Left ventricle myocardium inferior (tissue), 1 donor: ENCODE data around the gene GPRC5C. TPM values are rescaled to one million over a fixed set of nuclear protein-coding genes. Genes with fewer than 3 reads are reported as not detected.

ENCODE experiments used
- DNase-seq: peaks from one replicate; pipeline ENCODE4 v3.0.0-alpha.2; 2020
- H3K27ac ChIP-seq: fragments of 200-600 bp; replicated peaks from 2 replicates; pipeline ENCODE4 v1.8.0; 2021
- H3K27me3 ChIP-seq: fragments of 200-600 bp; 2 replicates; pipeline ENCODE4 v1.8.0; 2021; ENCODE audit warnings: low read depth
- H3K36me3 ChIP-seq: fragments of 200-600 bp; 2 replicates; pipeline ENCODE4 v1.8.0; 2021
- H3K4me1 ChIP-seq: fragments of 200-600 bp; 2 replicates; pipeline ENCODE4 v1.8.0; 2021
- H3K4me3 ChIP-seq: fragments of 200-600 bp; 2 replicates; pipeline ENCODE4 v1.8.0; 2021; ENCODE audit warnings: mild to moderate bottlenecking, moderate library complexity
- H3K9me3 ChIP-seq: fragments of 200-600 bp; replicated peaks from 2 replicates; pipeline ENCODE4 v1.8.0; 2021
- CTCF ChIP-seq: fragments of 200-600 bp; IDR thresholded peaks from 2 replicates; pipeline ENCODE4 v1.8.0; 2021; ENCODE audit warnings: antibody characterized with exemption, mild to moderate bottlenecking, borderline replicate concordance
- intact Hi-C: fragments of 100-400 bp; cut with micrococcal nuclease; formaldehyde crosslinking; loops from one replicate; pipeline ENCODE4 v1.11.0; 2022
- total RNA-seq: library from RNA; stranded (reverse); fragmentation: NEBNext Ultra II Directional; extraction: Animal tissue kit (Norgen Biotek cat#: 25700); gene quantifications from one replicate; pipeline ENCODE4 v1.2.1, GENCODE V29; 2021
- donor health status: DM: no; HTN: yes; CAD: no; lungs with severe emphysema.

GPRC5C gene
- total RNA-seq, 1 donor from 2014 or later: 32.0 TPM

DNA sequence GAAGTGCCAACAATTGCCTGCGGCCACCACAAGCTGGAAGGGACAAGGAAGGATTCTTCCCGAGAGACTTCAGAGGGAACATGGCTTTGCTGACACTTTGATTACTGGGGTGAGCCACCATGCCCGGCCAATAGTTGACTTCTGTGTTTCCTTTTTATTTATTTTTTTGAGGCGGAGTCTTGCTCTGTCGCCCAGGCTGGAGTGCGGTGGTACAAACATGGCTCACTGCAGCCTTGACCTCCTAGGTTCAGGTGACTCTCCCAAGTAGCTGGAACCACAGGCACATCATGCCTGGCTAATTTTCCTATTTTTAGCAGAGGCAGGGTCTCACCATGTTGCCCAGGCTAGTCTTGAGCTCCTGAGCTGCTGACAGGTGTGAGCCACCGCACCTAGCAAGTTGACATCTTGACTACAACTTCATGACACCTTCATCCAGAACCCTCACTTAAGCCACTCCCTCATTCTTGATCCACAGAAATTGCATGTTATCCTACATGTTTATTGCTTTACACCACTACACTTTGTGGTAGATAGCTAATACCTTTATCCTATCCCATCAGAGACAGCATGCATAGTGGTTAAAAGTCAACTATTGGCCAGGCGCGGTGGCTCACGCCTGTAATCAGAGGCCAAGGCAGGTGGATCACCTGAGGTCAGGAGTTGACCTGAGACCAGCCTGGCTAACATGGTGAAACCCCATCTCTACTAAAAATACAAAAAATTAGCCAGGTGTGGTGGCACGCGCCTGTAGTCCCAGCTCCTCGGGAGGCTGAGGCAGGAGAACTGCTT, 16.1 kb upstream of the GPRC5C start:
- H3K36me3 ChIP-seq: no peaks in the 10 kb centered on the region
- no peaks in the 10 kb centered on the region for H3K27me3 ChIP-seq
- TF ChIP-seq CTCF: no peak
- peaks cover 2% of the 10 kb centered on the region for H3K9me3 ChIP-seq
- no peaks in the 10 kb centered on the region for H3K4me1 ChIP-seq
- H3K4me3 ChIP-seq: no peak overlapping the region
- no peak for DNase-seq
- H3K27ac ChIP-seq: no peak overlapping the region
- intact Hi-C loops: no loop called here

DNA sequence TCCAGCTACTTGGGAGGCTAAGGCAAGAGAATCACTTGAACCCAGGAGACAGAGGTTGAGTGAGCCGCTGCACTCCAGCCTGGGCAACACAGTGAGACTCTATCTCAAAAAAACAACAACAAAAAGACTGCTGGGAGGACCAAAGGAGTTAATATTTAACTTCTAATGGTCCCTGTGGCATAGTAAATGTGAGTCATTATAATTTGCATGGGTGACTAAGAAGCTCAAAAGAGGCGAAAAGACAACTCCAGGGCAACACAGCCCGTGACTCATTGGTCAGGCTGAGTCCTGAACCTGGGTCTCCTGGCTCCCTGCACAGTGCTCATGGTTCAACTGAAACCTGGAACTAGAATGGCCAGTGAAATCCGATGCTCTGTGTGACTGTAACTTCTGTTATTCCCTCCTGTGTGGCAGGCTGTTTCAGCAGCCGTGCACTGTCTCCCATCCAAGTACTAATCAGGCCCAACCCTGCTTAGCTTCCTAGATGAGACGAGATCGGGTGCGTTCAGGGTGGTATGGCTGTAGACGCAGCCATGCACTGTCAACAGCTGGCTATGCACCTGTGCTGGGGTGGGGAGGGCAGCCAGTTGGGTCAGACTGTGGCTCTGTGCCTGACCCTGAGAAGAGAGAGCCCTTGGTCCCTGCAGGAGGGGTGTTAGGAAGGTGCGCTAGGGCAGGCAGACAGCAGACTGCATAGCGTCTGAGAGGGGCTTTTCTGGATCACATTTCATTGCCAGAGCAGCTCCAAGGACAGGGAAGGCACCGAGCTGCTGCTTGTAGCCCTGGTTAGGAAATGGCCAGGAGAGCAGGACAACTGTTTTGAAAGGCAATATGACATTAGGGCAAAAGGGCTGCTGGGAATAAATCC, 14.5 kb upstream of the GPRC5C start:
- no peak for TF ChIP-seq CTCF
- H3K36me3 ChIP-seq: no peaks in the 10 kb centered on the region
- no peak overlapping the region for H3K4me3 ChIP-seq
- H3K4me1 ChIP-seq: no peaks in the 10 kb centered on the region
- intact Hi-C loops: no loop called here
- no peak for DNase-seq
- H3K9me3 ChIP-seq: no peaks in the 10 kb centered on the region
- no peak overlapping the region for H3K27ac ChIP-seq
- H3K27me3 ChIP-seq: no peaks in the 10 kb centered on the region

DNA sequence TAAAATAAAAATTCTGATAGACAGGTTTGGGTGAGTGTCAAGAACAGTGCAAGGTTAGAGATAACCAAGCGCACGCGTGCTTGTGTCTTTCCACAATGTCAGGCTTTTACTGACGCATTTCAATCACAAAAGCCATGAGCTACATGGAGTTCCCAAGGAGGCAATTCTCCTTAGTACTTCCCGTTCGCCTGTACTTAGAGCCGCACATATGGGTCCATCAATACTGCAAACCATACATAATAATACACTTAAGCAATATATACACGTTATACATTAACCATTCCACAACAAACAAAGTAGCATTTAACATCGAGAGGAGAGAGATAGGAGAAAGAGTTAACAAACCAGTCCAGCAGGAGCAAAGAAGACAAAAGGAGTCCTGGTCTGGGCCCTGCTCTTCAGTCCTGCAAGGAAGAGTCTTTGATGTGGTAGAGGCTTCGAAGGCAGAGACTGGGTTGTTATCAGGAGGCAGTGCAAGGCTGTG, 11.9 kb upstream of the GPRC5C start:
- Histone ChIP-seq H3K4me3 (no peak overlapping the region), H3K4me1 (peaks cover 3% of the 10 kb centered on the region), H3K36me3 (no peaks in the 10 kb centered on the region), H3K27ac (no peak overlapping the region), H3K9me3 (no peaks in the 10 kb centered on the region), H3K27me3 (no peaks in the 10 kb centered on the region)
- no peak for TF ChIP-seq CTCF
- intact Hi-C loops: no loop called here
- DNase-seq: no peak

DNA sequence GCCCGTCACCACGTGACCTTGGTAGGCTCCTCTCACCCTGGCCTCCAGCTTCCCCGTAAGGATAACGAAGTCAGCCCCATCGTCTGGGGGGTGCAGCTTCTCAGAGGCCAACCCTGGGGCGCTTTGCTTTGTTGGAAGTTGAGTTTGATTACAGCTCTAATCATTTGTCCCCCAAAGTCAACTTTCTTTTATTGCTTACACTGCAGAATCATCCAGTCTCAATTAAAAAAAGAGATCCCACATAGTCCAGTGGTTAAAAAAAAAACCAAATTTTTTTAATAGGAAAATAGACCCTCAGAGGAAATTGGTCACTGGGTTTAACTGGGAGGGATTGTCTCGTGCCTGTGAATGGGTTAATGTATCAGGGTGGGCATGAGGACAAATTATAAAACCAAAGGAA, 7.8 kb upstream of the GPRC5C start:
- no peaks in the 10 kb centered on the region for H3K36me3 ChIP-seq
- no peak for DNase-seq
- H3K4me3 ChIP-seq: peak overlapping the region; percentile 54
- peaks cover 41% of the 10 kb centered on the region for H3K4me1 ChIP-seq
- H3K27me3 ChIP-seq: no peaks in the 10 kb centered on the region
- intact Hi-C loops: no loop called here
- H3K9me3 ChIP-seq: no peaks in the 10 kb centered on the region
- peak overlapping the region; percentile 82 for H3K27ac ChIP-seq
- no peak for TF ChIP-seq CTCF

- peak; percentile 59 for DNase-seq
- H3K27ac ChIP-seq: peak overlapping the region; percentile 82
- H3K9me3 ChIP-seq: no peaks in the 10 kb centered on the region
- no peaks in the 10 kb centered on the region for H3K27me3 ChIP-seq
- no peaks in the 10 kb centered on the region for H3K36me3 ChIP-seq
- intact Hi-C loops: no loop called here
- peak overlapping the region; percentile 54 for H3K4me3 ChIP-seq
- H3K4me1 ChIP-seq: peaks cover 46% of the 10 kb centered on the region
- no peak for TF ChIP-seq CTCF
These were observed 7.2 kb upstream of the GPRC5C start for GRCh38 chr17:74424657-74425056.
